OCI-LY1 (cell line): Measurements from ENCODE around the gene OR2J2.

Experiments
- EZH2 ChIP-seq: fragments of 200-600 bp; sonication (generic), shearing (Covaris generic); IDR thresholded peaks from 2 replicates; pipeline ENCODE4 v1.8.0; 2017; ENCODE audit warnings: borderline replicate concordance, mixed run types, mild to moderate bottlenecking, antibody characterized with exemption, low read length, moderate library complexity, mixed read lengths
- TF ChIP-seq, protein P1 (sequence below): fragments of 200-600 bp; sonication (generic), shearing (Covaris generic); IDR thresholded peaks from 2 replicates; pipeline ENCODE4 v1.5.1; 2017; ENCODE audit warnings: mild to moderate bottlenecking, antibody characterized with exemption, low read length, moderate library complexity, mixed read lengths

DNA sequence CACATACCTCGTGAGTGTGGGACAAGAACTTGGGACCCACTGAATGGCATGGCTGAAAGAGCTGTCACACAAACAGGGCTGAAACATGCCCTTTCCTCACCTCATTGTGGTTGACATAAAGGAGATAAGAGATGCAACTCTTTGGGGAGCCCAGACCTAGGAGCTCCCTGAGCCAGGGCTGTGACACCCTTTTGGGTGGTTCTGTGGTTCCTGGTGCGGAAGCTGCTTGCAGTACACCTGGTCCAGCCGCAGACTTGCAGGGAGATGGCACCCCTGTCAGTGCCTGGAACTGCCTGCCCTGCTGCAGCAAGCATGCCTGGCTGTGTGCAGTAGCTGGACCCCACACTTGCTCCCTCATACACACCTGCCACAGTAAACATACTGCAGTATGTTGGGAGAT lies 31.3 kb downstream of the OR2J2 start:
- TF ChIP-seq, protein P1, sequence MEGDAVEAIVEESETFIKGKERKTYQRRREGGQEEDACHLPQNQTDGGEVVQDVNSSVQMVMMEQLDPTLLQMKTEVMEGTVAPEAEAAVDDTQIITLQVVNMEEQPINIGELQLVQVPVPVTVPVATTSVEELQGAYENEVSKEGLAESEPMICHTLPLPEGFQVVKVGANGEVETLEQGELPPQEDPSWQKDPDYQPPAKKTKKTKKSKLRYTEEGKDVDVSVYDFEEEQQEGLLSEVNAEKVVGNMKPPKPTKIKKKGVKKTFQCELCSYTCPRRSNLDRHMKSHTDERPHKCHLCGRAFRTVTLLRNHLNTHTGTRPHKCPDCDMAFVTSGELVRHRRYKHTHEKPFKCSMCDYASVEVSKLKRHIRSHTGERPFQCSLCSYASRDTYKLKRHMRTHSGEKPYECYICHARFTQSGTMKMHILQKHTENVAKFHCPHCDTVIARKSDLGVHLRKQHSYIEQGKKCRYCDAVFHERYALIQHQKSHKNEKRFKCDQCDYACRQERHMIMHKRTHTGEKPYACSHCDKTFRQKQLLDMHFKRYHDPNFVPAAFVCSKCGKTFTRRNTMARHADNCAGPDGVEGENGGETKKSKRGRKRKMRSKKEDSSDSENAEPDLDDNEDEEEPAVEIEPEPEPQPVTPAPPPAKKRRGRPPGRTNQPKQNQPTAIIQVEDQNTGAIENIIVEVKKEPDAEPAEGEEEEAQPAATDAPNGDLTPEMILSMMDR = no peak
- no peak for TF ChIP-seq EZH2
